Measurements from ENCODE around the gene HLA-E.
"Not testable (repeated sequence)": the region's sequence is repeated elsewhere in the genome, so short reads cannot be mapped to it uniquely, and the experiment has no call there.

Gene HLA-E

GRCh38 chr6:30489081-30490025, at the start of gene HLA-E:
Gene HLA-E (plus strand): TSS chr6:30489509. CDS start chr6:30489532, 23 bp downstream.
- DNase-seq: peak; percentile 70 to 80 (median 78)

GRCh38 chr6:30441171-30441570, 48.1 kb upstream of the HLA-E start:
- no peak for DNase-seq

- no peak for DNase-seq
Observed at GRCh38 chr6:30443657-30444450, 45.5 kb upstream of the HLA-E start.

GRCh38 chr6:30444451-30444742, 44.9 kb upstream of the HLA-E start:
- DNase-seq: no peak

GRCh38 chr6:30446259-30446658, 43.0 kb upstream of the HLA-E start:
- DNase-seq: no peak

- DNase-seq: no peak
Observed at GRCh38 chr6:30447237-30447636, 42.1 kb upstream of the HLA-E start.

- DNase-seq: no peak
Observed at GRCh38 chr6:30450548-30450908, 38.8 kb upstream of the HLA-E start.

GRCh38 chr6:30450909-30451841, 38.1 kb upstream of the HLA-E start:
- peak in 2 of 4 experiments; percentile 12 to 16 for DNase-seq

- no peak for DNase-seq
Observed at GRCh38 chr6:30452736-30453507, 36.4 kb upstream of the HLA-E start.

GRCh38 chr6:30453508-30454116, 35.7 kb upstream of the HLA-E start:
- DNase-seq: peak; percentile 66 to 82 (median 79)

- no peak for DNase-seq
Observed at GRCh38 chr6:30459145-30459544, 30.2 kb upstream of the HLA-E start.

GRCh38 chr6:30461055-30461454, 28.3 kb upstream of the HLA-E start:
- DNase-seq: no peak

- no peak for DNase-seq
Observed at GRCh38 chr6:30462482-30462881, 26.8 kb upstream of the HLA-E start.

GRCh38 chr6:30463242-30463641, 26.1 kb upstream of the HLA-E start:
- DNase-seq: no peak

- DNase-seq: peak in 2 of 4 experiments; percentile 29 to 37
Observed at GRCh38 chr6:30463651-30464618, 25.4 kb upstream of the HLA-E start.

GRCh38 chr6:30465595-30466306, 23.6 kb upstream of the HLA-E start:
- no peak for DNase-seq

- no peak for DNase-seq
Observed at GRCh38 chr6:30470968-30471367, 18.3 kb upstream of the HLA-E start.

- DNase-seq: not testable (repeated sequence)
Observed at GRCh38 chr6:30475116-30475515, 14.2 kb upstream of the HLA-E start.

- DNase-seq: no peak
Observed at GRCh38 chr6:30480536-30481156, 8.7 kb upstream of the HLA-E start.
